Fibroblast of lung (primary cell): ENCODE measurements around the gene UBTF.

Source experiments
- CTCF ChIP-seq, 2 donors: IDR thresholded peaks in 1 of 2; conservative IDR thresholded peaks in 1 of 2; 1 replicate in 1 of 2; 2 replicates in 1 of 2; pipeline ENCODE4 v1.5.1; 2011 to 2012; ENCODE audit warnings: low read length in 2 of 2, control low read depth in 1 of 2, inconsistent platforms in 1 of 2, low read depth in 1 of 2, mild to moderate bottlenecking in 1 of 2
- EZH2 ChIP-seq: IDR thresholded peaks from 2 replicates; pipeline ENCODE4 v1.5.1; 2012; ENCODE audit warnings: low read length, control low read depth, mild to moderate bottlenecking; ENCODE audit errors: missing control alignments

- no peak for TF ChIP-seq EZH2
- no peak for TF ChIP-seq CTCF (conservative IDR thresholded peaks at IDR 0.05 in 1 of 2, IDR thresholded peaks at IDR 0.05 in 1 of 2; ENCODE audit: low read depth in 1 of 2, low read length in 2 of 2)
Measured at GRCh38 chr17:44257815-44258760, 38.6 kb upstream of the UBTF start.
